ENCODE measurements around the gene RPSA. TPM values are rescaled to one million over a fixed set of nuclear protein-coding genes. Genes with fewer than 3 reads are reported as not detected.
"Not testable (repeated sequence)": the region's sequence is repeated elsewhere in the genome, so short reads cannot be mapped to it uniquely, and the experiment has no call there.

RPSA gene
- total RNA-seq, 2 experiments from 2014 or later = 2,498 to 3,023 TPM

DNA sequence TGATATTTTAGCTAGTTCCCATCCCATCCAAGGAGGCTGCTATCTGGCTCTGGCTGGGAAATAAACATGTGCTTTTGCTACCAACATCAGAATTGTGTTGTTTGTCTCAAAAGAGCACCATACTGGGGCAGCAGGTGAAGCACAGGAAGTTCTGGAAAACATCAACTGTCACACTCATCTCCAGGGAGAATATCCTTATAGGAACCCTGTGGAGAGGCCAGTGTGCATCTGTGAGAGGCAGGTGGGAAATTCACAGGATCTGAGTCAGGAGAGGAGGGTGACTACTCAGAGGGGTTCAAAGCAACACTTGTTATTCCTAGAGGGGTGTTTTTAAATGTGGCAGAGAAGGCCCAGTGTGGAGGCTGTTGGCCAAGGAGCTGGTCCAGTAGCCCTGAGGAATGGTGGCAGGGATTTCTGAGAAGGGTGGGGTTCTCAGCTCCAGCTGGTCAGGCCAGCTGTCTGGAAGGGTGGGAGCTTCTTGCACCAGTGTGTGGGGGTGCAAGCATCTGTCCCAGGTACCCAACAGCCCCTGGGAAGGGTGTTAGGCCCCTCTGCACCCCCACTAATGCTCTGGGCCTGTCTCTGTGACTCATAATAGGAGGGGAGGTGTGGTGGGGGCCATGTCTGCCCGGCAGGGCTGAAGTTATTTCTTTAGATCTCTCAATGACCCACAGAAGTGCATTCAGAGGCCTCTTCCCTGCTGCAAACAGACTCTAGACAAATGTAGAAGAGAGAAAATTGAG, 28.7 kb downstream of the RPSA start:
- intact Hi-C loops (cut with DNase I, micrococcal nuclease) = no loop called here
- DNase-seq (no peak), ATAC-seq (no peak)
- H3K36me3 Mint-ChIP-seq (ENCODE audit: low read depth) = no peaks in the 10 kb centered on the region
- H3K27ac Mint-ChIP-seq = no peak overlapping the region
- H3K4me3 Mint-ChIP-seq = no peak overlapping the region
- peaks cover 4% of the 10 kb centered on the region for H3K27me3 Mint-ChIP-seq
- no peaks in the 10 kb centered on the region for H3K4me1 Mint-ChIP-seq
- H3K9me3 Mint-ChIP-seq (ENCODE audit: low read depth) = no peaks in the 10 kb centered on the region
- CTCF ChIA-PET = interaction anchor here (0.6 to 0.7 kb wide), 2 partner anchors 13 to 271 kb away, joined by 3 to 4 read pairs; no protein-coding TSS in a partner anchor
- POLR2A ChIA-PET = no interaction called here

DNA sequence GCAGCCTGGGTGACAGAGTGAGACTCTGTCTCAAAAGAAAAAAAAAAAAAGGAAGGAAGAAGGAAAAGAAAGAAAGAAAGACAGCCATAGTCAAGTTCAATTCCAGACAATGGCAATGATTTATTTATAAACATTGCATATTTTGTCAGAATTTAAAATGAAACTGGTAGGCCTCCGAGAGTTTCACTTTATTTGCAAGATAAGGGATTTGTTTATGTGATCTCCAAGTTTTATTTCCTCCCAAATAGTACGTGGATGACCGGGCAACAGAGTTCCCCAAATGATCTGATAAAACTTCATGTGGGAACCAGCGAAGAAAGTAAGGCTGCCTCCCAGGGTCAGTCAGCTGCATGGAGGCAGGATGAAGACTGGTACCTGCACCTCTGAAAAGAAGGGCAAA, 32.4 kb downstream of the RPSA start:
- Mint-ChIP-seq H3K27me3 (no peaks in the 10 kb centered on the region), H3K9me3 (ENCODE audit: low read depth) (no peaks in the 10 kb centered on the region), H3K36me3 (ENCODE audit: low read depth) (no peaks in the 10 kb centered on the region), H3K4me1 (no peaks in the 10 kb centered on the region), H3K27ac (no peak overlapping the region), H3K4me3 (no peak overlapping the region)
- intact Hi-C loops (cut with DNase I, micrococcal nuclease) = no loop called here
- POLR2A ChIA-PET = no interaction called here
- DNase-seq (no peak), ATAC-seq (no peak)
- CTCF ChIA-PET = interaction anchor here (1.8 kb wide), 1 partner anchor 9 kb away, joined by 9 read pairs; no protein-coding TSS in a partner anchor

DNA sequence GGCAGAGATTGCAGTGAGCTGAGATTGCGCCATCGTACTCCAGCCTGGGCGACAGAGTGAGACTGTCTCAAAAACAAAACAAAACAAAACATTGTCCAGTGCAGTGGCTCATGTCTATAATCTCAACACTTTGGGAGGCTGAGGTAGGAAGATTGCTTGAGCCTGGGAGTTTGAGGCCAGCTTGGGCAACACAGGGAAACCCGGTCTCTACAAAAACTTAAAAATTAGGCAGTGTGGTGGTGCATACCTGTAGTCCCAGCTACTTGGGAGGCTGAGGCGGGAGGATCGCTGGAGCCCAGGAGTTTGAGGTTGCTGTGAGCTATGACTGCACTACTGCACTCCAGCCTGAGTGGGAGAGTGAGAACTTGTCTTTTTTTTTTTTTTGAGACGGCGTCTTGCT, 33.8 kb downstream of the RPSA start:
- CTCF ChIA-PET = interaction anchor here (1.0 to 1.1 kb wide), 2 partner anchors 9 to 12 kb away, joined by 3 read pairs; no protein-coding TSS in a partner anchor
- H3K36me3 Mint-ChIP-seq (ENCODE audit: low read depth) = no peaks in the 10 kb centered on the region
- H3K4me1 Mint-ChIP-seq = no peaks in the 10 kb centered on the region
- H3K27me3 Mint-ChIP-seq = no peaks in the 10 kb centered on the region
- no peak for DNase-seq
- POLR2A ChIA-PET = interaction anchor here (0.7 kb wide), 1 partner anchor 309 kb away, joined by 3 read pairs; no protein-coding TSS in a partner anchor
- intact Hi-C loops (cut with DNase I, micrococcal nuclease) = no loop called here
- no peaks in the 10 kb centered on the region for H3K9me3 Mint-ChIP-seq (ENCODE audit: low read depth)
- no peak for ATAC-seq
- no peak overlapping the region for H3K4me3 Mint-ChIP-seq
- H3K27ac Mint-ChIP-seq = no peak overlapping the region

DNA sequence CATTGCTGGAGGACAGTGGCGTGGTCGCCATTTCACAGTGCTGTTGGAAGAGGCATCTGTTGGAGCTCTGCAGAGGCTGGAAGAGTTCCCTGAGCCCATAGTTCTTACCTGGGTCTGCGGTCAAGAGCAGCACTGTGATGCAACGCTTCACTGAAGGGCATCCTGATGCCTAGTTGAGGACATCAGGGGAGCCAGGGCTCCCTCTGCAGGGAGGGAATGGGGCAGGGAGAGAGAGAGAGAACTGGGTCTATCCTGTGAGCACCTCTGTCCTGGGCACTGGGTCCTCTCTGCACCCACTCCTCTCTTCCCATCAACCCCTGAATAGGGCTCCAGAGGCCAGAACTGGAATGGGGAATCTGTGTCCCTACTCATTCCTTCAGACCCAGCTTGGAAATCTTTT, 37.0 kb downstream of the RPSA start:
- intact Hi-C loops (cut with DNase I, micrococcal nuclease) = no loop called here
- ATAC-seq (no peak), DNase-seq (no peak)
- Mint-ChIP-seq H3K4me1 (no peaks in the 10 kb centered on the region), H3K27me3 (no peaks in the 10 kb centered on the region), H3K27ac (no peak overlapping the region), H3K36me3 (ENCODE audit: low read depth) (no peaks in the 10 kb centered on the region), H3K9me3 (ENCODE audit: low read depth) (no peaks in the 10 kb centered on the region), H3K4me3 (no peak overlapping the region)
- POLR2A ChIA-PET = no interaction called here
- CTCF ChIA-PET = no interaction called here

DNA sequence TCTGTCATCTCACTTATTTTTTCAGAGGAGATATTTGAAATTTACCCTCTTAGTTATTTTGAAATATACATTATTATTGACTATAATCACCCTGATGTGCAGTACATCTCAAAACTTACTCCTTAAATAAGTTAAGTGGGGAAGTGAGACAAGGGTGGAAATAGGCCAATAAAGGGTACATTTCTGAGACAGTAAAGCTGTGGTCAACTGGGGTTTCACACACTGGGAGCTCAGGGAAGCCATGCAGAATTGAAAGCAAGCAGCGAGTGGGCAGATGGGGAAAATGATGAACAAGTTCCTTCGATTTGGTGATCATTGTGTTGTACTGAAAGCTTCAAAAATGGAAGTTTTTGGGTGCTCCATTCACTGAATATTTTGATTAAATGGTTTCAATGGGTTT, 39.4 kb downstream of the RPSA start:
- intact Hi-C loops (cut with DNase I, micrococcal nuclease) = no loop called here
- H3K36me3 Mint-ChIP-seq (ENCODE audit: low read depth) = no peaks in the 10 kb centered on the region

DNA sequence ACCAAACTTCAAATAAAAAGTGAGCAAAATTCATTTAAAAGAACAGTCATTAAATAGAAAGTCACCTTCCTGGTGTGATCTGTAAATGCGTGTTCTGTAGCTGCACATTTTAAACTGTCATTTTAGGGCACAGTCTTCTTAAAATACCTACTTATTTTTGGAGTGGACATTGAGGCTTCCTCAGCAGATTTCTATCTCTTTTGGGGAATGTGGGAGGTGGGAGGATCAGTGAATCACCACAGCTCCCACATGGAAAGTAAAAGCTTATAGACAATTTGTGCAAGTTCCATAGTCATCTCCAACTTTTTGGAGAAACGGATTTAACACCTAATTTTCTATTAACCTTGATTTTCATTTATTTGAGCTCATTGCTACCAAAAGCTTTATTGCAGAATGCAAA, 39.9 kb downstream of the RPSA start:
- Mint-ChIP-seq H3K4me3 (no peak overlapping the region), H3K27me3 (no peaks in the 10 kb centered on the region), H3K4me1 (no peaks in the 10 kb centered on the region), H3K36me3 (ENCODE audit: low read depth) (no peaks in the 10 kb centered on the region), H3K9me3 (ENCODE audit: low read depth) (no peaks in the 10 kb centered on the region), H3K27ac (no peak overlapping the region)
- intact Hi-C loops (cut with DNase I, micrococcal nuclease) = no loop called here
- CTCF ChIA-PET = interaction anchor here (0.7 to 5.4 kb wide), 15 partner anchors 8 to 610 kb away, joined by 3 to 42 read pairs (median 4); no protein-coding TSS in a partner anchor
- POLR2A ChIA-PET = no interaction called here
- ATAC-seq = no peak
- no peak for DNase-seq

More for the DNA sequence above, 39.4 kb downstream of the RPSA start:
- Mint-ChIP-seq H3K4me1 (no peaks in the 10 kb centered on the region), H3K27ac (no peak overlapping the region), H3K9me3 (ENCODE audit: low read depth) (no peaks in the 10 kb centered on the region), H3K27me3 (no peaks in the 10 kb centered on the region), H3K4me3 (no peak overlapping the region)
- ATAC-seq (no peak), DNase-seq (no peak)
- ChIA-PET CTCF (interaction anchor here (0.8 to 5.4 kb wide), 12 partner anchors 8 to 194 kb away, joined by 3 to 42 read pairs (median 4); no protein-coding TSS in a partner anchor), POLR2A (no interaction called here)

DNA sequence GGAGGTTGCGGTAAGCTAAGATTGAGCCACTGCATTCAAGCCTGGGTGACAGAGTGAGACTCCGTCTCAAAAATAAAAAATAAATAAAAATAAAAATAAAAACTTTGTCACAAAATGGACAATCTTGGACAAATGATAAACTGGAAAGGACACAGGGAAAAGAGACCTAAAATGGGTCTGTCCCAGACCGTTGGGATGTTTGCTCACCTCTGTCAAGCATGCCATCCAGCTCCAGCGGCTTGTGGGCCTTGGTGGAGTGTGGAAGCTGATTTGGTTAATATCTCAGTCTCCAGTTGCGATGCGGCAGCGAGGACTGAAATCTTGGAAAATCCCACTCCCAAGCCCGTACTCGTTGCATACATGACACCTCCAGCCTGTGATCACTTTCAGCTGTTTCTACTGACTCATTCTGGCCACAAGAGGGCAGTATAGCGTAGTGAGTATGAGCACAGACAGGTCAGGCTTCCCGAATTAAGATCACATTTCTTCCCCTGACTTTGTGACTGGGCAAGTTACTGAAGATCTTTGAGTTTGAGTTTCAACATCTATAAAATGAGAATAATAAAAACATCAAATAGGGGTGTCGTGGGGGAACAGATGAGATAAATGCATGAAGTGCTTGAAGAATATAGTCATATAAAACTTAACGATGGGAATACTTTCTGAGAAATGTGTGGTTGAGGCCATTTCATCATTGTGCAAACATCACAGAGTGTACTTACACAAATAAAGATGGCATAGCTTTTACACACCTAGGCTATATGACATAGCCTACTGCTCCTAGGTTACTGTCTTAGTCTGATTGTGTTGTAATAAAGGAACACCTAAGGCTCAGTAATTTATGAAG, 41.3 kb downstream of the RPSA start:
- no peaks in the 10 kb centered on the region for H3K36me3 Mint-ChIP-seq (ENCODE audit: low read depth)

DNA sequence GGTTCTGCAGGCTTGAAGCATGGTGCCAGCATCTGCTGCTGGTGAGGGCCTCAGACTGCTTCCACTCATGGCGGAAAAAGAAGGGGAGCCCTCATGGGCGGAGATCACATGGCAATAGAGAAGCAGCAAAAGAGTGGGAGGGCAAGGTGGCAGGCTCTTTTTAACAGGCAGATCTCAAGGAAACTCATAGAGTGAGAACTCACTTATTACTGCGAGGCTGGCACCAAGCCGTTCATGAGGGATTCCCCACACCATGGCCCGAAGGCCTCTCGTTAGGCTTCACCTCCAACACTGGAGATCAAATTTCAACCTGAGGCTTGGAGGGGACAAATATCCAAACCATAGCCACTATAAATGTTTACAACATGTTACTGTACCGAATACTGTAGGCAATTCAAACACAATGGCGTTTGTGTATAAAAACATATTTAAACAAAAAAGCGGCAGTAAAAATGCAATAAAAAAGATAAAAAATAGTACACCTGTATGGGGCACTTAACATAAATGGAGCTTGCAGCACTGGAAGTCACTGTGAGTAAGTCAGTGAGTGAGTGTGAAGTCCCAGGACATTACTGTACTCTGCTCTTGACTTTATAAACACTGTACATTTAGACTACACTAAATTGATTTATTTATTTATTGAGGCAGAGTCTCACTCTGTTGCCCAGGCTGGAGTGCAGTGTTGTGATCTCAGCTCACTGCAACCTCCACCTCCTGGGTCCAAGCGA, 42.1 kb downstream of the RPSA start:
- Mint-ChIP-seq H3K9me3 (ENCODE audit: low read depth) (no peaks in the 10 kb centered on the region), H3K27ac (no peak overlapping the region), H3K27me3 (peaks cover 7% of the 10 kb centered on the region), H3K36me3 (ENCODE audit: low read depth) (no peaks in the 10 kb centered on the region), H3K4me3 (no peak overlapping the region), H3K4me1 (no peaks in the 10 kb centered on the region)
- DNase-seq (no peak), ATAC-seq (no peak)
- intact Hi-C loops (cut with DNase I, micrococcal nuclease) = loop anchor here (1.0 to 2.0 kb wide), 4 partner anchors 50 to 730 kb away; no protein-coding TSS in a partner anchor
- ChIA-PET POLR2A (no interaction called here), CTCF (interaction anchor here (0.5 to 5.4 kb wide), 14 partner anchors 10 to 730 kb away, joined by 3 to 42 read pairs (median 4); no protein-coding TSS in a partner anchor)

More for the DNA sequence above, 41.3 kb downstream of the RPSA start:
- DNase-seq (peak; percentile 72), ATAC-seq (peak; percentile 86)
- Mint-ChIP-seq H3K4me1 (no peaks in the 10 kb centered on the region), H3K27ac (no peak overlapping the region), H3K9me3 (ENCODE audit: low read depth) (no peaks in the 10 kb centered on the region), H3K4me3 (no peak overlapping the region), H3K27me3 (peaks cover 3% of the 10 kb centered on the region)
- ChIA-PET CTCF (interaction anchor here (0.5 to 5.4 kb wide), 22 partner anchors 9 to 731 kb away, joined by 3 to 42 read pairs (median 4); no protein-coding TSS in a partner anchor), POLR2A (no interaction called here)
- intact Hi-C loops (cut with DNase I, micrococcal nuclease) = loop anchor here (1.0 to 2.0 kb wide), 4 partner anchors 50 to 731 kb away; no protein-coding TSS in a partner anchor

DNA sequence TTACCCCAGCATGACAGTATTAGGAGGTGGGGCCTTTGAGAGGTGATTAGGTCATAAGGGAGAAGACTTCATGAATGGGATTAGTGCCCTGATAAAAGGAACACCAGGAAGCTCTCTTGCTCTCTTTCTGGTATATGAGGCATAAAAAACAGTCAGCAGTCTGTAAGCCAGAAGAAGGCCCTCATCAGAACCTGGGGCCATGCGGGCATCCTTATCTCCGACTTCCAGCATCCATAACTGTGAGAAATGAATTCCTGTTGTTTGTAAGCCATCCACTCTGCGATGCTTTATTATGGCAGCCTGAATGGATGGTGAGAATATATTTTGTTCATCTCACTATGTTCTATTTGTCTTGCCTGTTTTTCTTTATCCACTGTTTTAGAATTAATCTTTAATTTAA, 43.3 kb downstream of the RPSA start:
- H3K27ac Mint-ChIP-seq = no peak overlapping the region
- intact Hi-C loops (cut with DNase I, micrococcal nuclease) = loop anchor here (2.0 kb wide), 2 partner anchors 541 to 729 kb away; no protein-coding TSS in a partner anchor
- POLR2A ChIA-PET = no interaction called here
- no peaks in the 10 kb centered on the region for H3K9me3 Mint-ChIP-seq (ENCODE audit: low read depth)
- CTCF ChIA-PET = interaction anchor here (0.7 to 5.4 kb wide), 3 partner anchors 44 to 1555 kb away, joined by 4 to 42 read pairs (median 4); no protein-coding TSS in a partner anchor
- H3K4me3 Mint-ChIP-seq = no peak overlapping the region
- no peak for DNase-seq
- peaks cover 10% of the 10 kb centered on the region for H3K27me3 Mint-ChIP-seq
- no peak for ATAC-seq
- H3K4me1 Mint-ChIP-seq = no peaks in the 10 kb centered on the region
- no peaks in the 10 kb centered on the region for H3K36me3 Mint-ChIP-seq (ENCODE audit: low read depth)

DNA sequence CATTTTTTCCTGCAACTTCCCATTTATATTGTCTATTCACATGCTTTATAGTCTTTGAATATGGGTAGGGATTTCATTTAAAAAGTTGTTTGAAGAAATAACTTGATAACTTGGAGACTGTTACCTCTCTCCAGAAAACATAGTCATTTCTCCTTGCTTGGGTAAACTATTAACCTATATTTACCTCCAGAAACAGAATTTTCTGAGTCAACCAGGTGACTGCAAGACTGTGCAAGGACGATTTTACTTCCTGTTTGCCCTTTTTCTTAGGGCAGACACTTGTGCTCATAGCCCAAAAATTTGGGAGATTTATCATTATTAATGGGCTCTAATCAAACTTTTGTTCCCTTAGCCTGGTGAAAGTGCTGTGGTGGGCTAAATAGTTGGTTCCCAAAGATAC, 46.6 kb downstream of the RPSA start:
- intact Hi-C loops (cut with DNase I, micrococcal nuclease) = no loop called here
- Mint-ChIP-seq H3K4me3 (no peak overlapping the region), H3K27ac (no peak overlapping the region), H3K4me1 (no peaks in the 10 kb centered on the region), H3K36me3 (ENCODE audit: low read depth) (no peaks in the 10 kb centered on the region), H3K9me3 (ENCODE audit: low read depth) (no peaks in the 10 kb centered on the region), H3K27me3 (peaks cover 17% of the 10 kb centered on the region)
- no peak for DNase-seq
- ATAC-seq = no peak
- CTCF ChIA-PET = interaction anchor here (0.6 to 1.3 kb wide), 2 partner anchors 48 to 95 kb away, joined by 3 to 7 read pairs; no protein-coding TSS in a partner anchor
- POLR2A ChIA-PET = no interaction called here

DNA sequence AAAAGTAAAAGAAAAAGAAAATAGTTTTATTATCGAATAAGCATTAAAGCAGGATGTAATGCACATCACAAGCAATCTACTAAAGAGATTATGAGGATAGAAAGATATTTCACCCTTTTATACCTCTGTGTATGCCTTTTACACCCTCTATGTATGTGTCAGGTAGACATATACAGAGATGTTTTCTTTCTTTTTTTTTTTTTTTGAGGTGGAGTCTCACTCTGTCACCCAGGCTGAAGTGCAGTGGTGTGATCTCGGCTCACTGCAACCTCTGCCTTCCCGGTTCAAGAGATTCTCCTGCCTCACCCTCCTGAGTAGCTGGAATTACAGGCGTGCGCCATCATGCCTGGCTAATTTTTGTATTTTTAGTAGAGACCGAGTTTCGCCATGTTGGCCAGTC, 47.4 kb downstream of the RPSA start:
- H3K4me3 Mint-ChIP-seq; intact Hi-C loops (cut with DNase I, micrococcal nuclease); DNase-seq; H3K27ac Mint-ChIP-seq; H3K36me3 Mint-ChIP-seq (ENCODE audit: low read depth); H3K4me1 Mint-ChIP-seq; POLR2A ChIA-PET; H3K9me3 Mint-ChIP-seq (ENCODE audit: low read depth); ATAC-seq: not testable (repeated sequence)
- peaks cover 17% of the 10 kb centered on the region for H3K27me3 Mint-ChIP-seq
- CTCF ChIA-PET = interaction anchor here (1.0 kb wide), 1 partner anchor 46 kb away, joined by 3 read pairs; no protein-coding TSS in a partner anchor
